H9 (cell line): Measurements from ENCODE around the gene LDLRAD4. TPM values are rescaled to one million over a fixed set of nuclear protein-coding genes. Genes with fewer than 3 reads are reported as not detected.

Experiments
- DNase-seq: peaks from one replicate; pipeline ENCODE4 v3.0.0-alpha.2; 2017
- H2AFZ ChIP-seq: one replicate; pipeline ENCODE4 v1.6.1; 2013; ENCODE audit warnings: mild to moderate bottlenecking, low read length, control low read depth, moderate library complexity
- H2AK5ac ChIP-seq: 2 replicates; pipeline ENCODE4 v1.6.1; 2013; ENCODE audit warnings: low read length, control low read depth, mixed read lengths; ENCODE audit not compliant: insufficient read length
- H2BK120ac ChIP-seq: one replicate; pipeline ENCODE4 v1.6.1; 2013; ENCODE audit warnings: low read depth, mild to moderate bottlenecking, low read length, control low read depth, inconsistent platforms; ENCODE audit not compliant: poor library complexity, severe bottlenecking
- H2BK12ac ChIP-seq: 2 replicates; pipeline ENCODE4 v1.6.1; 2013; ENCODE audit warnings: low read length, control low read depth, mixed read lengths, low read depth; ENCODE audit not compliant: insufficient read length
- H2BK15ac ChIP-seq: 2 replicates; pipeline ENCODE4 v1.6.1; 2013; ENCODE audit warnings: low read depth, low read length, control low read depth
- H2BK20ac ChIP-seq: one replicate; pipeline ENCODE4 v1.6.1; 2013; ENCODE audit warnings: low read depth, mild to moderate bottlenecking, low read length, control low read depth, inconsistent platforms; ENCODE audit not compliant: poor library complexity, severe bottlenecking
- H2BK5ac ChIP-seq: 2 replicates; pipeline ENCODE4 v1.6.1; 2013; ENCODE audit warnings: low read length, control low read depth, mixed read lengths; ENCODE audit not compliant: insufficient read length
- H3K14ac ChIP-seq: 2 replicates; pipeline ENCODE4 v1.6.1; 2013; ENCODE audit warnings: low read length, control low read depth; ENCODE audit not compliant: insufficient read depth
- H3K18ac ChIP-seq: 2 replicates; pipeline ENCODE4 v1.6.1; 2013; ENCODE audit warnings: low read depth, mild to moderate bottlenecking, mixed read lengths, low read length, control low read depth; ENCODE audit not compliant: insufficient read length
- H3K23ac ChIP-seq: 2 replicates; pipeline ENCODE4 v1.6.1; 2013; ENCODE audit warnings: low read length, control low read depth, mixed read lengths, low read depth; ENCODE audit not compliant: insufficient read length
- H3K23me2 ChIP-seq: 2 replicates; pipeline ENCODE4 v1.6.1; 2013; ENCODE audit warnings: low read depth, mild to moderate bottlenecking, mixed read lengths, low read length, control low read depth; ENCODE audit not compliant: insufficient read length, poor library complexity, severe bottlenecking
- H3K27ac ChIP-seq: 2 replicates; pipeline ENCODE4 v1.5.1; 2013; ENCODE audit warnings: low read length, control low read depth, mixed read lengths, low read depth; ENCODE audit not compliant: insufficient read length
- H3K27me3 ChIP-seq: 2 replicates; pipeline ENCODE4 v1.6.1; 2013; ENCODE audit warnings: low read length, control low read depth, inconsistent platforms; ENCODE audit not compliant: insufficient read depth
- H3K4ac ChIP-seq: 2 replicates; pipeline ENCODE4 v1.6.1; 2013; ENCODE audit warnings: low read depth, mild to moderate bottlenecking, control low read depth, inconsistent platforms, low read length, moderate library complexity
- H3K4me1 ChIP-seq: 2 replicates; pipeline ENCODE4 v1.6.1; 2013; ENCODE audit warnings: low read length, control low read depth, inconsistent platforms; ENCODE audit not compliant: insufficient read depth
- H3K4me2 ChIP-seq: 2 replicates; pipeline ENCODE4 v1.6.1; 2013; ENCODE audit warnings: low read length, control low read depth, mixed read lengths; ENCODE audit not compliant: insufficient read length, insufficient read depth
- H3K56ac ChIP-seq: 2 replicates; pipeline ENCODE4 v1.6.1; 2013; ENCODE audit warnings: low read depth, mild to moderate bottlenecking, mixed read lengths, low read length, control low read depth; ENCODE audit not compliant: insufficient read length
- H3K79me1 ChIP-seq: 2 replicates; pipeline ENCODE4 v1.6.1; 2013; ENCODE audit warnings: low read depth, mild to moderate bottlenecking, moderate library complexity, low read length, control low read depth, inconsistent platforms; ENCODE audit not compliant: insufficient read depth, poor library complexity, severe bottlenecking
- H3K79me2 ChIP-seq: 2 replicates; pipeline ENCODE4 v1.6.1; 2013; ENCODE audit warnings: low read length, control low read depth, inconsistent platforms; ENCODE audit not compliant: insufficient read depth
- H3K9ac ChIP-seq: 2 replicates; pipeline ENCODE4 v1.6.1; 2013; ENCODE audit warnings: low read length, control low read depth, mixed read lengths; ENCODE audit not compliant: insufficient read length; ENCODE audit errors: extremely low read depth
- H3K9me3 ChIP-seq: one replicate; pipeline ENCODE4 v1.6.1; 2013; ENCODE audit warnings: low read depth, low read length, inconsistent platforms; ENCODE audit not compliant: control insufficient read depth
- H3T11ph ChIP-seq: one replicate; pipeline ENCODE4 v1.6.1; 2013; ENCODE audit warnings: mild to moderate bottlenecking, low read length, control low read depth, inconsistent platforms
- H4K20me1 ChIP-seq: one replicate; pipeline ENCODE4 v1.6.1; 2013; ENCODE audit not compliant: control insufficient read depth, insufficient read length, insufficient read depth
- H4K5ac ChIP-seq: 2 replicates; pipeline ENCODE4 v1.6.1; 2013; ENCODE audit warnings: low read depth, mild to moderate bottlenecking, mixed read lengths, low read length, control low read depth; ENCODE audit not compliant: insufficient read length
- H4K8ac ChIP-seq: replicated peaks from 2 replicates; pipeline ENCODE4 v1.6.1; 2013; ENCODE audit warnings: low read length, control low read depth, mixed read lengths, low read depth; ENCODE audit not compliant: insufficient read length
- H4K91ac ChIP-seq: 2 replicates; pipeline ENCODE4 v1.6.1; 2013; ENCODE audit warnings: low read depth, mild to moderate bottlenecking, moderate library complexity, mixed read lengths, low read length, control low read depth; ENCODE audit not compliant: insufficient read length
- H3K27ac Mint-ChIP-seq, 3 experiments: 2 replicates in 2 of 3; 3 replicates in 1 of 3; pipeline ENCODE4 v1.8.0; 2020 to 2021; ENCODE audit warnings: mixed read lengths in 3 of 3, mild to moderate bottlenecking in 1 of 3, moderate library complexity in 1 of 3
- H3K27me3 Mint-ChIP-seq: 2 replicates; pipeline ENCODE4 v1.8.0; 2021; ENCODE audit warnings: low read depth, mild to moderate bottlenecking, moderate library complexity, mixed read lengths
- H3K36me3 Mint-ChIP-seq, 3 experiments: 2 replicates in 2 of 3; 3 replicates in 1 of 3; pipeline ENCODE4 v1.8.0; 2020 to 2021; ENCODE audit warnings: low read depth in 3 of 3, mixed read lengths in 3 of 3; ENCODE audit not compliant: insufficient read depth in 1 of 3
- H3K4me1 Mint-ChIP-seq, 2 experiments: 2 replicates each; pipeline ENCODE4 v1.8.0; 2020; ENCODE audit warnings: mixed read lengths in 2 of 2
- H3K4me3 Mint-ChIP-seq, 2 experiments: 2 replicates in 1 of 2; 3 replicates in 1 of 2; pipeline ENCODE4 v1.8.0; 2020 to 2021; ENCODE audit warnings: mild to moderate bottlenecking in 2 of 2, mixed read lengths in 2 of 2, moderate library complexity in 1 of 2
- H3K9me3 Mint-ChIP-seq, 2 experiments: 2 replicates in 1 of 2; 3 replicates in 1 of 2; pipeline ENCODE4 v1.8.0; 2020; ENCODE audit warnings: mild to moderate bottlenecking in 2 of 2, mixed read lengths in 2 of 2, moderate library complexity in 1 of 2
- CTCF ChIP-seq: fragments of 200-600 bp; sonication (generic); conservative IDR thresholded peaks from 3 replicates; pipeline ENCODE4 v1.8.0; 2021; ENCODE audit warnings: antibody characterized with exemption, mild to moderate bottlenecking
- WGBS: extraction: QIAGEN DNeasy Blood & Tissue Kit; methylation state at CpG from one replicate; pipeline ENCODE4 v1.1.7; 2013; ENCODE audit warnings: missing lambda C conversion rate, low lambda C conversion rate, mixed read lengths; ENCODE audit not compliant: insufficient read length; ENCODE audit errors: extremely low coverage; 5-methylcytosine and 5-hydroxymethylcytosine counted together
- total RNA-seq: library from RNA; stranded (reverse); gene quantifications from 2 replicates; pipeline ENCODE4 v1.2.1, GENCODE V29; 2021

LDLRAD4 gene
- total RNA-seq, 1 experiment from 2014 or later = 3.9 TPM

GRCh38 chr18:13223311-13224143, 5.0 kb downstream of the LDLRAD4 start:
- H4K20me1 ChIP-seq = no peaks in the 10 kb centered on the region
- no peak for TF ChIP-seq CTCF
- Mint-ChIP-seq H3K27me3 (peaks cover 27% of the 10 kb centered on the region), H3K27ac (0 out of 7 replicates have a peak overlapping the region, but pooled peaks of 1 of the 3 experiments have one; percentile 7), H3K4me1 (peaks cover 30 to 37% of the 10 kb centered on the region in 2 experiments), H3K36me3 (no peaks in the 10 kb centered on the region), H3K4me3 (no peak overlapping the region), H3K9me3 (no peaks in the 10 kb centered on the region)
- no peaks in the 10 kb centered on the region for H3K79me1 ChIP-seq
- peaks cover 9% of the 10 kb centered on the region; the same call in 1 of the 2 replicates for H3K27me3 ChIP-seq
- H3K4me1 ChIP-seq = no peaks in the 10 kb centered on the region
- no peak overlapping the region for H3K14ac ChIP-seq
- H3T11ph ChIP-seq = no peak overlapping the region
- H3K4ac ChIP-seq = no peak overlapping the region
- no peak overlapping the region for H3K9ac ChIP-seq
- no peaks in the 10 kb centered on the region for H3K79me2 ChIP-seq
- no peak overlapping the region for H4K5ac ChIP-seq
- H3K27ac ChIP-seq = no peak overlapping the region
- H2BK15ac ChIP-seq = no peak overlapping the region
- H3K56ac ChIP-seq = no peak overlapping the region
- no peak overlapping the region for H4K8ac ChIP-seq
- no peak overlapping the region for H2AK5ac ChIP-seq
- WGBS = no CpG with 5 or more reads among the region's 13 CpGs
- H3K23ac ChIP-seq = no peak overlapping the region
- H2BK120ac ChIP-seq = no peak overlapping the region
- no peak overlapping the region for H2AFZ ChIP-seq
- H2BK5ac ChIP-seq = no peak overlapping the region
- H2BK12ac ChIP-seq = no peak overlapping the region
- no peak overlapping the region for H3K4me2 ChIP-seq
- DNase-seq = no peak
- peaks cover 6% of the 10 kb centered on the region for H3K23me2 ChIP-seq
- no peaks in the 10 kb centered on the region for H3K9me3 ChIP-seq
- no peak overlapping the region for H4K91ac ChIP-seq
- no peak overlapping the region for H2BK20ac ChIP-seq
- no peak overlapping the region for H3K18ac ChIP-seq
